H9 (cell line): ENCODE data around the gene COMT. TPM values are rescaled to one million over a fixed set of nuclear protein-coding genes. Genes with fewer than 3 reads are reported as not detected.

ENCODE experiments used
- DNase-seq: peaks from one replicate; pipeline ENCODE4 v3.0.0-alpha.2; 2017
- H2AFZ ChIP-seq: one replicate; pipeline ENCODE4 v1.6.1; 2013; ENCODE audit warnings: mild to moderate bottlenecking, low read length, control low read depth, moderate library complexity
- H2AK5ac ChIP-seq: 2 replicates; pipeline ENCODE4 v1.6.1; 2013; ENCODE audit warnings: low read length, control low read depth, mixed read lengths; ENCODE audit not compliant: insufficient read length
- H2BK120ac ChIP-seq: one replicate; pipeline ENCODE4 v1.6.1; 2013; ENCODE audit warnings: low read depth, mild to moderate bottlenecking, low read length, control low read depth, inconsistent platforms; ENCODE audit not compliant: poor library complexity, severe bottlenecking
- H2BK12ac ChIP-seq: 2 replicates; pipeline ENCODE4 v1.6.1; 2013; ENCODE audit warnings: low read length, control low read depth, mixed read lengths, low read depth; ENCODE audit not compliant: insufficient read length
- H2BK15ac ChIP-seq: 2 replicates; pipeline ENCODE4 v1.6.1; 2013; ENCODE audit warnings: low read depth, low read length, control low read depth
- H2BK20ac ChIP-seq: one replicate; pipeline ENCODE4 v1.6.1; 2013; ENCODE audit warnings: low read depth, mild to moderate bottlenecking, low read length, control low read depth, inconsistent platforms; ENCODE audit not compliant: poor library complexity, severe bottlenecking
- H2BK5ac ChIP-seq: 2 replicates; pipeline ENCODE4 v1.6.1; 2013; ENCODE audit warnings: low read length, control low read depth, mixed read lengths; ENCODE audit not compliant: insufficient read length
- H3K14ac ChIP-seq: 2 replicates; pipeline ENCODE4 v1.6.1; 2013; ENCODE audit warnings: low read length, control low read depth; ENCODE audit not compliant: insufficient read depth
- H3K18ac ChIP-seq: 2 replicates; pipeline ENCODE4 v1.6.1; 2013; ENCODE audit warnings: low read depth, mild to moderate bottlenecking, mixed read lengths, low read length, control low read depth; ENCODE audit not compliant: insufficient read length
- H3K23ac ChIP-seq: 2 replicates; pipeline ENCODE4 v1.6.1; 2013; ENCODE audit warnings: low read length, control low read depth, mixed read lengths, low read depth; ENCODE audit not compliant: insufficient read length
- H3K23me2 ChIP-seq: 2 replicates; pipeline ENCODE4 v1.6.1; 2013; ENCODE audit warnings: low read depth, mild to moderate bottlenecking, mixed read lengths, low read length, control low read depth; ENCODE audit not compliant: insufficient read length, poor library complexity, severe bottlenecking
- H3K27ac ChIP-seq: 2 replicates; pipeline ENCODE4 v1.5.1; 2013; ENCODE audit warnings: low read length, control low read depth, mixed read lengths, low read depth; ENCODE audit not compliant: insufficient read length
- H3K27me3 ChIP-seq: 2 replicates; pipeline ENCODE4 v1.6.1; 2013; ENCODE audit warnings: low read length, control low read depth, inconsistent platforms; ENCODE audit not compliant: insufficient read depth
- H3K4ac ChIP-seq: 2 replicates; pipeline ENCODE4 v1.6.1; 2013; ENCODE audit warnings: low read depth, mild to moderate bottlenecking, control low read depth, inconsistent platforms, low read length, moderate library complexity
- H3K4me1 ChIP-seq: 2 replicates; pipeline ENCODE4 v1.6.1; 2013; ENCODE audit warnings: low read length, control low read depth, inconsistent platforms; ENCODE audit not compliant: insufficient read depth
- H3K4me2 ChIP-seq: 2 replicates; pipeline ENCODE4 v1.6.1; 2013; ENCODE audit warnings: low read length, control low read depth, mixed read lengths; ENCODE audit not compliant: insufficient read length, insufficient read depth
- H3K56ac ChIP-seq: 2 replicates; pipeline ENCODE4 v1.6.1; 2013; ENCODE audit warnings: low read depth, mild to moderate bottlenecking, mixed read lengths, low read length, control low read depth; ENCODE audit not compliant: insufficient read length
- H3K79me1 ChIP-seq: 2 replicates; pipeline ENCODE4 v1.6.1; 2013; ENCODE audit warnings: low read depth, mild to moderate bottlenecking, moderate library complexity, low read length, control low read depth, inconsistent platforms; ENCODE audit not compliant: insufficient read depth, poor library complexity, severe bottlenecking
- H3K79me2 ChIP-seq: 2 replicates; pipeline ENCODE4 v1.6.1; 2013; ENCODE audit warnings: low read length, control low read depth, inconsistent platforms; ENCODE audit not compliant: insufficient read depth
- H3K9ac ChIP-seq: 2 replicates; pipeline ENCODE4 v1.6.1; 2013; ENCODE audit warnings: low read length, control low read depth, mixed read lengths; ENCODE audit not compliant: insufficient read length; ENCODE audit errors: extremely low read depth
- H3K9me3 ChIP-seq: one replicate; pipeline ENCODE4 v1.6.1; 2013; ENCODE audit warnings: low read depth, low read length, inconsistent platforms; ENCODE audit not compliant: control insufficient read depth
- H3T11ph ChIP-seq: one replicate; pipeline ENCODE4 v1.6.1; 2013; ENCODE audit warnings: mild to moderate bottlenecking, low read length, control low read depth, inconsistent platforms
- H4K20me1 ChIP-seq: one replicate; pipeline ENCODE4 v1.6.1; 2013; ENCODE audit not compliant: control insufficient read depth, insufficient read length, insufficient read depth
- H4K5ac ChIP-seq: 2 replicates; pipeline ENCODE4 v1.6.1; 2013; ENCODE audit warnings: low read depth, mild to moderate bottlenecking, mixed read lengths, low read length, control low read depth; ENCODE audit not compliant: insufficient read length
- H4K8ac ChIP-seq: replicated peaks from 2 replicates; pipeline ENCODE4 v1.6.1; 2013; ENCODE audit warnings: low read length, control low read depth, mixed read lengths, low read depth; ENCODE audit not compliant: insufficient read length
- H4K91ac ChIP-seq: 2 replicates; pipeline ENCODE4 v1.6.1; 2013; ENCODE audit warnings: low read depth, mild to moderate bottlenecking, moderate library complexity, mixed read lengths, low read length, control low read depth; ENCODE audit not compliant: insufficient read length
- H3K27ac Mint-ChIP-seq, 3 experiments: 2 replicates in 2 of 3; 3 replicates in 1 of 3; pipeline ENCODE4 v1.8.0; 2020 to 2021; ENCODE audit warnings: mixed read lengths in 3 of 3, mild to moderate bottlenecking in 1 of 3, moderate library complexity in 1 of 3
- H3K27me3 Mint-ChIP-seq: 2 replicates; pipeline ENCODE4 v1.8.0; 2021; ENCODE audit warnings: low read depth, mild to moderate bottlenecking, moderate library complexity, mixed read lengths
- H3K36me3 Mint-ChIP-seq, 3 experiments: 2 replicates in 2 of 3; 3 replicates in 1 of 3; pipeline ENCODE4 v1.8.0; 2020 to 2021; ENCODE audit warnings: low read depth in 3 of 3, mixed read lengths in 3 of 3; ENCODE audit not compliant: insufficient read depth in 1 of 3
- H3K4me1 Mint-ChIP-seq, 2 experiments: 2 replicates each; pipeline ENCODE4 v1.8.0; 2020; ENCODE audit warnings: mixed read lengths in 2 of 2
- H3K4me3 Mint-ChIP-seq, 2 experiments: 2 replicates in 1 of 2; 3 replicates in 1 of 2; pipeline ENCODE4 v1.8.0; 2020 to 2021; ENCODE audit warnings: mild to moderate bottlenecking in 2 of 2, mixed read lengths in 2 of 2, moderate library complexity in 1 of 2
- H3K9me3 Mint-ChIP-seq, 2 experiments: 2 replicates in 1 of 2; 3 replicates in 1 of 2; pipeline ENCODE4 v1.8.0; 2020; ENCODE audit warnings: mild to moderate bottlenecking in 2 of 2, mixed read lengths in 2 of 2, moderate library complexity in 1 of 2
- CTCF ChIP-seq: fragments of 200-600 bp; sonication (generic); conservative IDR thresholded peaks from 3 replicates; pipeline ENCODE4 v1.8.0; 2021; ENCODE audit warnings: antibody characterized with exemption, mild to moderate bottlenecking
- WGBS: extraction: QIAGEN DNeasy Blood & Tissue Kit; methylation state at CpG from one replicate; pipeline ENCODE4 v1.1.7; 2013; ENCODE audit warnings: missing lambda C conversion rate, low lambda C conversion rate, mixed read lengths; ENCODE audit not compliant: insufficient read length; ENCODE audit errors: extremely low coverage; 5-methylcytosine and 5-hydroxymethylcytosine counted together
- total RNA-seq: library from RNA; stranded (reverse); gene quantifications from 2 replicates; pipeline ENCODE4 v1.2.1, GENCODE V29; 2021

The COMT gene
- total RNA-seq, 1 experiment from 2014 or later = 42.2 TPM

GRCh38 chr22:20004464-20004863 is 62.9 kb downstream of the COMT start:
- Histone ChIP-seq H3K14ac (no peak overlapping the region), H3K4me2 (no peak overlapping the region), H2AK5ac (no peak overlapping the region), H3K79me2 (no peaks in the 10 kb centered on the region), H3K79me1 (no peaks in the 10 kb centered on the region), H2BK15ac (no peak overlapping the region), H3K9me3 (no peaks in the 10 kb centered on the region), H3K4ac (no peak overlapping the region), H4K20me1 (no peaks in the 10 kb centered on the region), H4K5ac (no peak overlapping the region), H2BK12ac (no peak overlapping the region), H3K23me2 (no peaks in the 10 kb centered on the region), H3T11ph (no peak overlapping the region), H2BK5ac (no peak overlapping the region), H3K56ac (no peak overlapping the region), H3K9ac (no peak overlapping the region), H3K27me3 (no peaks in the 10 kb centered on the region), H2BK20ac (no peak overlapping the region), H3K18ac (no peak overlapping the region), H2BK120ac (no peak overlapping the region), H4K91ac (no peak overlapping the region), H2AFZ (no peak overlapping the region), H4K8ac (no peak overlapping the region), H3K27ac (no peak overlapping the region), H3K4me1 (peaks cover 5% of the 10 kb centered on the region; the same call in 1 of the 2 replicates), H3K23ac (no peak overlapping the region)
- no peak for TF ChIP-seq CTCF
- Mint-ChIP-seq H3K4me3 (no peak overlapping the region), H3K4me1 (peaks cover 26 to 30% of the 10 kb centered on the region in 2 experiments), H3K9me3 (peaks cover 23% of the 10 kb centered on the region in 2 experiments), H3K27ac (no peak overlapping the region; a peak in 1 of 7 replicates), H3K36me3 (peaks cover 0 to 23% (median 12%) of the 10 kb centered on the region in 3 experiments; a peak in 6 of 7 replicates), H3K27me3 (no peaks in the 10 kb centered on the region)
- WGBS = no CpG with 5 or more reads among the region's 3 CpGs
- no peak for DNase-seq
